NCI-H526 (cell line): Measurements from ENCODE around the gene CEMP1.
A peak's percentile ranks its signal among the peaks of the same experiment; 100 is the strongest.

Source experiments
- DNase-seq, 2 experiments: peaks; one replicate each; lab custom pipeline; 2025; lab: John Stamatoyannopoulos, UW

CEMP1 gene

GRCh38 chr16:2483939-2484897, 47.0 kb downstream of the CEMP1 start:
- DNase-seq = no peak

- peak in 1 of 2 experiments; percentile 52 for DNase-seq
Observed at GRCh38 chr16:2482708-2483534, 48.3 kb downstream of the CEMP1 start.

- no peak for DNase-seq
Observed at GRCh38 chr16:2482249-2482648, 49.0 kb downstream of the CEMP1 start.

GRCh38 chr16:2481676-2482075, 49.5 kb downstream of the CEMP1 start:
- DNase-seq = no peak

- no peak for DNase-seq
Observed at GRCh38 chr16:2480948-2481347, 50.3 kb downstream of the CEMP1 start.
